NCI-H345 (cell line): ENCODE measurements around the gene RNF208.
"Not testable (repeated sequence)": the region's sequence is repeated elsewhere in the genome, so short reads cannot be mapped to it uniquely, and the experiment has no call there.

Experiments
- DNase-seq: peaks from one replicate; lab custom pipeline; 2025; lab: John Stamatoyannopoulos, UW

Gene RNF208

GRCh38 chr9:137222190-137223077 lies at the start of gene RNF208:
Gene RNF208, minus strand, starts transcription at chr9:137222240. Its CDS starts 1,028 bp downstream, at chr9:137221212.
- peak; percentile 48 for DNase-seq

GRCh38 chr9:137271696-137272076 lies 49.6 kb upstream of the RNF208 start:
- no peak for DNase-seq

GRCh38 chr9:137270929-137271695 lies 49.1 kb upstream of the RNF208 start:
- no peak for DNase-seq

- DNase-seq = no peak
These were observed 47.3 kb upstream of the RNF208 start for GRCh38 chr9:137269231-137269772.

- no peak for DNase-seq
These were observed 46.6 kb upstream of the RNF208 start for GRCh38 chr9:137268538-137269201.

- no peak for DNase-seq
These were observed 45.9 kb upstream of the RNF208 start for GRCh38 chr9:137267933-137268355.

GRCh38 chr9:137266585-137267453 lies 44.8 kb upstream of the RNF208 start:
- no peak for DNase-seq

- DNase-seq = no peak
These were observed 44.1 kb upstream of the RNF208 start for GRCh38 chr9:137266162-137266527.

- DNase-seq = no peak
These were observed 43.6 kb upstream of the RNF208 start for GRCh38 chr9:137265496-137266161.

GRCh38 chr9:137264067-137264466 lies 42.0 kb upstream of the RNF208 start:
- no peak for DNase-seq

- DNase-seq = no peak
These were observed 41.5 kb upstream of the RNF208 start for GRCh38 chr9:137263506-137263905.

GRCh38 chr9:137262909-137263285 lies 40.9 kb upstream of the RNF208 start:
- no peak for DNase-seq

- DNase-seq = not testable (repeated sequence)
These were observed 40.3 kb upstream of the RNF208 start for GRCh38 chr9:137262173-137262908.

GRCh38 chr9:137256856-137257255 lies 34.8 kb upstream of the RNF208 start:
- DNase-seq = no peak

- no peak for DNase-seq
These were observed 34.3 kb upstream of the RNF208 start for GRCh38 chr9:137256362-137256761.

GRCh38 chr9:137255448-137256114 lies 33.5 kb upstream of the RNF208 start:
- peak; percentile 70 for DNase-seq

GRCh38 chr9:137254624-137255447 lies 32.8 kb upstream of the RNF208 start, which contains the start of gene NELFB:
Gene NELFB, plus strand, starts transcription at chr9:137255327.
- peak; percentile 92 for DNase-seq
